ENCODE results near the gene PAPOLB.

The PAPOLB gene

GRCh38 chr7:4825081-4825480 is 36.7 kb downstream of the PAPOLB start:
- no peak for DNase-seq (ENCODE audit: low read depth in 1 of 2, low spot score in 1 of 2)

DNA sequence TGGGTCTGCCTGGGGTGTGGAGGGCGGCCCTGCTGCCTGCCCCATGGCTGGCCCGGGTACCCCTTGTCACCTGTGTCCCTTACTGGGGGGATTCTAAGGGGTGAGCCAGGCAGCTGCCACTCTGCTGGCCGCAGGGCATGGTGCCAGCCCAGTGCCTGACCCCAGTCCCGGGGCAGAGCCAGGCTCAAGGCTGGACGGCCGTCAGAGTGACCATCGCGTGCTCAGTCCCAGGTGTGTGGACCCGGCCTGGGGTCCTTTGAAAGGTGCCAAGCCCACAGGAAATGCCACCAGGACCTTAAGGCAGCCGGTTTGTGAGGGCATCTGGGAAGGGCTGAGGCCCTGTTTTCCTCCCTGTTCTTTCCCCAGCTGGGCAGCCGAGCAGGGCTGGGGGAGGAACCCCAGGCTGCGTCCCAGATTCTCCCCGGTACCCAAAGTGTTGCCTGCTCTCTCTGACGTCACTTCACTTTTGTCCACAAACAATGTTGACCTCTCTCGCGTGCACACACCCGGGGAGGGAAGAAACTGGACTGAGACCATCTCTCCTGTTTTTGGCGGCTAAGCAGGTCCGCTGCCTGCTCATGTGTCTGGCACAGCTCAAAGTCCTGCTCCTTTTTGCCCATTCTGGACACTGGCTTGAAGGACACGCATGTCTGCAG is 37.6 kb downstream of the PAPOLB start:
- DNase-seq (ENCODE audit: low read depth in 1 of 2, low spot score in 1 of 2) = no peak

DNA sequence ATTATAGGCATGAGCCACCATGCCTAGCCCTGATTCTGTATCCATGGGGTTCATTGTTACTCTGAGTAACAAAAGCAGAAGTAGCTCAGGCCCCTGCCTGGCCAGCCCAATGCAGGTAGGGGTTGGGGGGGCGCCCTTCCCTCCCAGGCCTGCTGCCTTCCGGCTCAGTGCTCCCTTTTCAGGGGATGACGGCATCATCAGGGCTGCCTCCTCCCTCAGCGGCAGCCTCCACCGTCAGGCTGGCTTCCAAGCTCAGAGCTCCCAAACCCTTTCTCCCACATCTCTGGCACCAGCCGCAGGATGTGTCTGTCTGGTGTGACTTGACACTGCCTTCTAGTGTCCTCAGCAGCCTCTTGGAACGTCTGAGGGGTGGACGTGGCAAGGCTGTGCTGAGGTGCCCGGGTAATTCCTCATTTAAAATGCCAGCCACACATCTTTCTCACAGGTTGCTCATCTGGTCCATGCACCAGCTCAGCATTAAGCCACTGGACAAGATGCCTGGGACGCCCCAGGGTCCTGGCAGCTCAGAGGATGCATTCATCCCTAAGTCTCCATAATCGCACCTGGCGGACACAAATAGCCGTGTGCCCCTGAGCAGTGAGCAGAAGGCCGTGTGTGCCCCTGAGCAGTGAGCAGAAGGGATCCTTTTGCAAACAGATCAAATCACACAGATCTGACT is 38.2 kb downstream of the PAPOLB start:
- DNase-seq (ENCODE audit: low read depth in 1 of 2, low spot score in 1 of 2) = no peak

GRCh38 chr7:4822677-4823076 is 39.2 kb downstream of the PAPOLB start:
- DNase-seq (ENCODE audit: low read depth in 1 of 2, low spot score in 1 of 2) = no peak

DNA sequence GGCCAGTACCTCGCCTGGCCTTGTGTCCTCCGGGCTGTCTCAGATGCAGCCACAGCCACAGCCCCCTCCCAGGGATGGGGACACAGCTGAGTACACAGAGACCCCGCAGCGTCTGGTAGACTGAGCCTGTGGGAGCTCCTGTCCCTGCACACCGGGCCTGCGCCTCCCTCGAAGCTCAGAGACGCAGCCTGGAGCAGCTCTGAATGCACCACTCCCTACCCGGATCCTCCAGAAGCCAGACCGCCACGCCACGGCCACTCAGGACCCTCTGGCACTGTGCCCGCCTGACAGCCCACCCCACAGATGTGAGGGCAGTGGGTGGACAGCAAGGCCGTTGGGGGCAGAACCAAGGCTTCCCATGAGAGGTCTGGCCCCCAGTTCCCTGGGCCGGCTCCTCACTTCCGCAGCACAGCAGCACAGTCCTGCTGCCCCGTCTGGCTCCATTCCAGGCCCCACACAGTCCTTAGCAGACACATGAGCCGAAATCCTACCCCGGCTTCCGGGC is 40.8 kb downstream of the PAPOLB start:
- no peak for DNase-seq (ENCODE audit: low read depth in 1 of 2, low spot score in 1 of 2)

DNA sequence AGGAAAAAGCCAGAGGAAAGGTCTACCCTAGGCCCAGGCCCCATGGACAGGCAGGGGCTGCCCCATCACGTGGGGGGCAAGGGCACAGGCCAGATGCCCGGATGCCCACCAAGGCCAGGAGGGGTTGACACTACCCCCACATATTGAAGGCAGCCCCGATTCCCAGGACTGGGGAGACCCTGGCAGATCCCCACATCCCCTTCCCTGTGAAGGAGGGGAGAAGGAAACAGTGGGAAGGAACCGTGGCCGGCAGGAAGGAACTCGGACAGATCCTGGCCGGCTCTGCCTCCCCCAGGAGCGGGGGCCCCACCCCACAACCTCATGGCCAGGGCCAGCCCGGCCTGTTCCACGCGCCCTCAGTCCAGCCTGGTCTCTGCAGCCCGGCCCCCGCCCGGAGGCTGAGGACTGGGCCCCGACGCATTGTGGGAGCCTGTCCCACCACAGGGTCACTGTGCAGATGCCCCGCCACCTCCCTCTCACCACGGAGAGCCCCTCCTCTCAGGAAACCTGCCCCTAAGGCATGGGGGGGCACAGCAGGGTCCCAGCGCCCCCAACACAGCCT is 41.3 kb downstream of the PAPOLB start:
- DNase-seq (ENCODE audit: low read depth in 1 of 2, low spot score in 1 of 2) = no peak

- DNase-seq (ENCODE audit: low read depth in 1 of 2, low spot score in 1 of 2) = no peak
These were observed 42.0 kb downstream of the PAPOLB start for GRCh38 chr7:4819560-4820404.

DNA sequence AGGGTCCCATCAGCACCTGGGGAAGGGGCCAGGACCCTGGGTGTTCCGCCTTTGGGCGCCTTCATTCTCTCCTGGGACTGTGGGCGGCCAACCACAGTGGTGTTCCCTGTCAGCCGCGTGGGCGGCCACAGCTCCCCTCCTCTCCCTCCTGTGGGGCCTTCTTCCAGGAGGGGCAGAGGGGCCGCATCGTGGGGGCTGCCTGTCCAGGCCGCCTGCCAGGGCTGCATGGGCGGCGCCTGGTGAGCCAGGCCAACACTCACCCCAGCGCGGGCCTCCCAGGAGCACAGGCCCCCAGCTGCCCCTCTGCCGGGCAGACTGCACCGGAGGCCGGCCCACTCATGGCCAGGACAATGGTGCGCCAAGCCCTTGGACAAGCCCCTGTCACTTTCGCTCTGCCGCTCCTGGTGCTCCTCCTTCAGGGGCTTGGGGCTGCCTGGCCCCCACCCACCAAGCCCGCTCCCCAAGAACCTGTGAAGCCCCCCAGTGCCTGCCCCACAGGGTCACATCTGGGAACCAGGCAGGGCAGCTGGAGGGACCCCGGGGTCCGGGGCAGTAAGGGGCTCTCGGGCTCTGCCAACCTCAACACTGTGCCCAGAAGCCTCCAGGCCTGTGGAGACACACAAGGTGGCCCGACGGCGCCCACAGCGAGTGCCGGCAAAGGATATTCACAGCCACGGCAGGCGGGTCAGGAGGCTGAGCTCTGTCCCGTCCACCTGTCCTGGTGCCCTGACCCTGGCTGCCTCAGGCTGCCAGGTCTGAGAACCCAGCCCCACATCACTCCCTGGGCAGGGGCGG is 43.6 kb downstream of the PAPOLB start:
- no peak for DNase-seq (ENCODE audit: low read depth in 1 of 2, low spot score in 1 of 2)

- no peak for DNase-seq (ENCODE audit: low read depth in 1 of 2, low spot score in 1 of 2)
These were observed 44.5 kb downstream of the PAPOLB start for GRCh38 chr7:4817178-4817901.

GRCh38 chr7:4816419-4817080 is 45.3 kb downstream of the PAPOLB start:
- no peak for DNase-seq (ENCODE audit: low read depth in 1 of 2, low spot score in 1 of 2)

GRCh38 chr7:4815609-4816418 is 46.0 kb downstream of the PAPOLB start:
- no peak for DNase-seq (ENCODE audit: low read depth in 1 of 2, low spot score in 1 of 2)

GRCh38 chr7:4815121-4815520 is 46.7 kb downstream of the PAPOLB start:
- DNase-seq (ENCODE audit: low read depth in 1 of 2, low spot score in 1 of 2) = no peak

- no peak for DNase-seq (ENCODE audit: low read depth in 1 of 2, low spot score in 1 of 2)
These were observed 47.4 kb downstream of the PAPOLB start for GRCh38 chr7:4814433-4814832.

DNA sequence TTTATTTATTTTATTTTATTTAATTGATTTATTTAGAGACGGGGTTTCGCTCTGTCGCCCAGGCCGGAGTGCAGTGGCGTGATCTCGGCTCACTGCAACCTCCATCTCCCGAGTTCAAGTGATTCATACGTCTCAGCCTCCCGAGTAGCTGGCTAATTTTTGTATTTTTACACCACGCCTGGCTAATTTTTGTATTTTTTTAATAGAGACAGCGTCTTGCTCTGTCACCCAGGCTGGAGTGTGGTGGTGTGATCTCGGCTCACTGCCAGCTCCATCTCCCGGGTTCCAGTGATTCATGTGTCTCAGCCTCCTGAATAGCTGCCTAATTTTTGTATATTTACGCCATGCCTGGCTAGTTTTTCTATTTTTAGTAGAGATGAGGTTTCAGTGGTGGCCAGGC is 52.2 kb downstream of the PAPOLB start:
- no peak for DNase-seq (ENCODE audit: low read depth in 1 of 2, low spot score in 1 of 2)

DNA sequence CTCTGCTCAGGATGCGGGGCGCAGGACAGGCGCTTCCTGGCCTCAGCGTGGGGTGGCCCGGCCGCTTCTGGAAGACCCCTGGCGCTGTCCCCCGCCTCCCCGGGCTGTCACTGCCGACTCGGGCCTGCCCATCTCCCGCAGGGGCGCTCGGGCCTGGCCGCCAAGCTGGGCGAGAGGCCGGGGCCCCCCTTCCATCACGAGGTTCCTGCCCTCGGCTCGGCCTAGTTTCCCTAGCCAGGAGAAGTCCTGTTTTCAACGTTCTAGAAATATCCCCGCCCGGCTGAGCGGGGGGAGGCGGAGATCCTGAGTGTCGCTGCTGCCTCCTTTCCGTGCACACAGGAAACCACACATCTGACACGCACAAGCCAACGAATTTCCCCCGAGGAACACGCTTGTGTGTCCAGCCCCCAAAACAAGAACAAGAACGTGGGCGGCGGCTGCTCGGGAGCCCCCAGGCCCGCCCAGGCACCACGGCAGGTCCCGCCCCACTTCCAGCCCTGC is 52.7 kb downstream of the PAPOLB start:
- no peak for DNase-seq (ENCODE audit: low read depth in 1 of 2, low spot score in 1 of 2)

GRCh38 chr7:4808565-4808964 is 53.3 kb downstream of the PAPOLB start:
- DNase-seq (ENCODE audit: low read depth in 1 of 2, low spot score in 1 of 2) = no peak

- DNase-seq (ENCODE audit: low read depth in 1 of 2, low spot score in 1 of 2) = no peak
These were observed 53.8 kb downstream of the PAPOLB start for GRCh38 chr7:4808026-4808425.
